GM18507 (cell line): ENCODE measurements around the gene F7.

Experiments used
- DNase-seq: peaks from one replicate; pipeline ENCODE4 v3.0.0; 2011; ENCODE audit warnings: low read depth; ENCODE audit not compliant: insufficient read length; ENCODE audit errors: extremely low spot score
- FAIRE-seq: peaks from 2 replicates; lab custom pipeline; 2011; peaks lifted over from hg19 to GRCh38; lab: Jason Lieb, UNC

F7 gene

GRCh38 chr13:113124211-113124970 lies 18.8 kb downstream of the F7 start:
- DNase-seq, result no peak
- no peak for FAIRE-seq

DNA sequence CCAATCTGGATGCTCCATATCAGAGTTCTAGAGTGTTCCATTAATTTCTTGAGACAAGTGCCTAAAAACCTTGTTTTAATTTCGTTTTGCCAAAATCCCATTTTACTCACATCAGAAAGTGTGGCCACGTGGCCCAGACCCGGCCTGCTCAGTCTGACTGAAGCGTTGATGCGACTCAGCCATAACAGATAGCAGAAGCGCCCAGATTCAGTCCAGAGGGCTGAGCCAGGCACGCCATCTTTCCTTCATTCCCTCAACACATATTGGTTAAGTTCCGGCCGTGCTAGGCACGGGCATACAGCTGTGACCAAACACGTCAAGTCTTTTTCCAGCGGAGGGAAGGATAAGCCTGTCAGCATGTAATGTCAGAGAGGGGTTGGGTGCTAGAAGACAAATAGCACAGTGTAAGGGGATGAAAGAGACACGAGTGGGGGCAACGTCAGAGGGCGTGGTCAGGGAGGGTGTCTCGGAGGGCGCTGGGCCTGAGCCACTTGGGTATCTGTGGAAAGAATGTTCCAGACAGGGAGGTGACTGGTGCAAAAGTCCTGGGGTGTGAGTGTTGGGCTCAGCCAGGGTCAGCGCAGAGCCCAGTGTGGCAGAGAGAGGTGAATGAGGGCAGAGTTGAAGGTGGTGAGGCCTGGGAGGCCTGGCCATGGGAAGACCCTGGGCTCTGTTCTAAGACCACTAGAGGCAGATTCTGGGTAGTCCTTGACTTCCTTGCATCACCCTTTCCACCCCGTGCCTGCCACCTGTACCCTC lies 20.1 kb downstream of the F7 start:
- FAIRE-seq, result no peak
- no peak for DNase-seq

DNA sequence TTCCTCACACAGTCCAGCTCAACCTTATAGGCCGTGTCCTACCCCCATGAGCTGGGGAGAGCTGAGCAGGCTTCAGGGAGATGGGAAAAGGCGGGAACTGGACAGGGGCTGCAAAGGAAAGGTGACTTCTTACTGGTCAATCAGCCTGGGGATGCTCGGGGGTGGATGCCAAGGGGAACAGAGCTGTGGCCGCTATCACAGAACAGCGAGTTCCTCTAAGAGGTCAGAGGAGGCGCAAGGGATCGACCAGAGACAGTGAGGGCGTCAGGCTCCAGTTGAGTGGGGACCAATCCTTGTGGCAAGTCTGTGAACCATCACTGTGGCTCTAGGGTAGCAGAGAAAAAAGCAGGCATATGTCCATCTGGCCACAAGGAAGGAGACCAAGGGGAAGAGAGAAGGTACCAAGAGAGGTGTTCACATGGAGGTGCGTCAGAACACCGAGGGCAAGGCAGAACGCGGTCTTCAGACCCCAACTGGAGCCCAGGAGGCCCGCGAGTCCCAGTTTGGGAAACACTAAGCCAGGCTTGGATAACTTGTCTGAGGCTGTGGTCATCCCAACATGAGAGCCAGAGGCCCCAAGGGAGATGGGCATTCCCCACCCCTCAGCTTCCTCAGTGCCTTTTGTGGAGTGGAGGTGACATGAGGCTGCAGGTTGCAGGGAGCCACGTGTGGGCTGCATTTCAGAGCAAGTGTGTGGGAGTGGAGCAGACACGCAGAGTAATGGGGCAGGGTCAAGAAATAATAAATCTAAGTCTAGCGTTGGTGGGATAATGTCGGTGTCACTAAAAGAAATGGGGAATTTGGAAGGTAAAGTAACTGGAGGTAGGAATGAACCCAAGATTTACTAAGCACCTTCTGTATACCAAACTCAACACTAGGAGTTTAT lies 20.9 kb downstream of the F7 start:
- no peak for DNase-seq
- FAIRE-seq, result no peak

DNA sequence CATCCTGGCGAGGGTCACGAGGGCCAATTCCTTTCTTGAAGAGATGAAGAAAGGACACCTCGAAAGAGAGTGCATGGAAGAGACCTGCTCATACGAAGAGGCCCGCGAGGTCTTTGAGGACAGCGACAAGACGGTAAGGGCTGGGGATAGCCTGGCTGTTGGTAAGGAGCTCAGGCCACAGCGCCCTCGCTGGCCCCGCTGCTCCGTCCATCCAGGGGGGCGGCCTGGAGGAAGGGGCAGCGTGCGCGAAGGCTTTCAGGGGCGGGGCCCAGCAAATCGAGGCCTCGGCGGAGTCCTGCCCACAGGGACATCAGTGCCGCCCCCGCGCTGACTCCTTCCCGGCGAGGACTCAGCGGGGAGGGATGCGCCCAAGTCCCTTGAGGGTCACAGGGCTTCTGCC lies 23.9 kb downstream of the F7 start:
- DNase-seq (no peak), FAIRE-seq (no peak)

GRCh38 chr13:113129921-113130750 lies 24.5 kb downstream of the F7 start:
- no peak for FAIRE-seq

GRCh38 chr13:113135281-113135760 lies 29.7 kb downstream of the F7 start:
- DNase-seq (no peak), FAIRE-seq (no peak)

More at GRCh38 chr13:113129921-113130750, 24.5 kb downstream of the F7 start:
- no peak for DNase-seq

GRCh38 chr13:113137691-113138298 lies 32.2 kb downstream of the F7 start:
- no peak for FAIRE-seq
- DNase-seq, result no peak

GRCh38 chr13:113138792-113139551 lies 33.4 kb downstream of the F7 start:
- FAIRE-seq, result no peak
- no peak for DNase-seq

GRCh38 chr13:113139577-113139976 lies 34.0 kb downstream of the F7 start:
- FAIRE-seq (no peak), DNase-seq (no peak)

- no peak for FAIRE-seq
- DNase-seq, result no peak
Observed at GRCh38 chr13:113140677-113141600, 35.3 kb downstream of the F7 start.

DNA sequence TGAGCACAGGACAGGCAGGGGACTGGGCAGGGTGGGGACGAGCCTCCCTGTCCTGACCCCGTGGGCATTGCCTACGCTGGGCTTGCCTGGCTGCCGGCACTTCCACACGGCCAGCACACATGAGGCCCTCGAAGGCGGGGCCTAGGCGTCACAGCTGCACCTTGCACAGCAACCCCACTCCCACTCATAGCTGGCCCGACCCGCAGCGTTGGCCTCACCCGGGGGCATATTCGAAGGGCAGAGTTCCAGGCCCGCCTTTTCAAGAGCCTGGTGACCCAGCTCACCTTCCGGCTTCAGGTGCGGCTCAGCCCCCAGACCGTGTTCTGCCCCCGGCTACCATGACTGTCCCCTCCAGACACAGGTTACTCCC lies 36.0 kb downstream of the F7 start:
- no peak for DNase-seq
- no peak for FAIRE-seq

DNA sequence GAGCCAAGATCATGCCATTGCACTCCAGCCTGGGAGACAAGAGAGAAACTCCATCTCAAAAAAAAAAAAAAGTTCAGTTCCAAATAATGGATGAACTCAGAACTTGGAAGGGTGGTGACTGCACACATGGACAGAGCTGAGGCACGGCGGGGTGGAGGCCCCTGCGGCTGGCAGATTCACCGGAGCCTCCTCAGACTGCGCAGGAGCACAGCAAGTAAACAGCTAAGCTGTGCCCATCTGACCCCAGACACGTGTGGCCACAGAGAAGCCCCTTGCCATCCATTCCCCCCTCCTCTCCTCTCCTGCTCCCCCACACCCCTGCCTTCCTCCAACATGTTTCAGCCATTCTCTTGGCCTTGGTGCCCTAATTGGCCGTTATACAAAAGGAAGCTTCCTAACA lies 37.3 kb downstream of the F7 start:
- DNase-seq (no peak), FAIRE-seq (no peak)

GRCh38 chr13:113143466-113144254 lies 38.1 kb downstream of the F7 start:
- FAIRE-seq (no peak), DNase-seq (no peak)

DNA sequence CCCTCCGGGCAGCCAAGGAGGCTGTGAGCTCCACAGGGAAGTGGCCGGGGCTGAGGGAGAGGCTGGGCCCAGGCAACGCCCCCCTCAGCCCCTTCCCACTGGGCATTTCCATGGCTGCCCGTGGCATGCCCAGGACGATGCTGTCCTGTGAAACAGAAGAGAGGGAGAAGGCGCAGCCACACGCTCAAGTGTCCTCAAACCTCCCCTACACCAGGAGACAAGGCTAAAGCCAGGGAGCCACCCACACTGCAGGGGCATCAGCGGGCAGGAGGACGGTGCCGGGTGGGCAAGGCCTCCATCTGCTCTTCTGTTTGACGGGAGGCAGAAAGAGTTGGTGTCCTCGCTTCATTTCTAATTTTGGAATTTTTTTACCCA lies 38.7 kb downstream of the F7 start:
- no peak for FAIRE-seq
- no peak for DNase-seq

DNA sequence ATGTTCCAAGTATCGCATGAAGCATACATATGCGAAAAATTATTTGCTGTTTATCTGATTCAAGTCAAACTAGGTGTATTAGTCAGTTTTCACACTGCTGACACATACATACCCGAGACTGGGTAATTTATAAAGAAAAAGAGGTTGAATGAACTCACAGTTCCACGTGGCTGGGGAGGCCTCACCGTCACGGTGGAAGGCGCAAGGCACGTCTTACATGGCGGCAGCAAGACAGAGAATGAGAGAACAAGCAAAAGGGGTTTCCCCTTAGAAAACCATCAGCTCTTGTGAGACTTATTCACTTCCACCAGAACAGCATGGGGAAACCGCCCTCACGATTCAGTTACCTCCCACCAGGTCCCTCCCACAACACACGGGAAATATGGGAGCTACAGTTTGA lies 39.9 kb downstream of the F7 start:
- DNase-seq (no peak), FAIRE-seq (no peak)

DNA sequence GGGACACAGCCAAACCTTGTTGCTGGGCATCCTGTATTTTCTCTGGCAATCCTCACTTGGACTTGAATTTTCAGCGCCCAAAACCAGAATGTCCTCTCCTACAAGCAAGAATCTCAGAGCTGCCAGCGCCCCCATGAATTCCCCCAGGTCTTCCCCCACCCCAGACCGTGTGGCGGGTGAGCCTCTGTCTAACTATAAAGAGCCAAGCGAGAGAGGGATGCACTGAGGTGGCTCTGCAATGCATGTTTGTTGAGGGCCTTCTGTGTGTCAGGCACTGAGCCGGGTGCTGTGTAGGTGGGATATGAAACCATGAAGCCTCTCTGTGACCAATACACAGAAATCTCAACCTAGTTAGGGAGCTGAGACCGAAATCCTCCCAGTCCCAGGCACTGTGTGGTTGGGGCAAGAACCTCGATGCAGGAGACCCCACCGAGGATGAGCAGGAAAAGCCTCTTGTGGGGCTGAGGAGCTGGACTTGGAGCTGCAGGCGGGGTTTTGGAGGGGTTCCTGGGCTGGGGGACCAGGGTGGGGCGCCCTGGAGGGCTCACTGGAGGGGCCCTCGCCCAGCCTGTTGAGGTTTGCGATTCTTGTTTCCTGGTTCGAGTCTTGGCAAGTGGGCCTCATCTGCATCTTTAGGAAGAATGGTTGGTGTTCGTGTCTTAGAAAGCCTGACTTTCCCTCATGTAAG lies 40.5 kb downstream of the F7 start:
- DNase-seq (no peak), FAIRE-seq (no peak)
